HG02884 (cell line): ENCODE data around the gene COL4A1.
"Not testable (repeated sequence)": the region's sequence is repeated elsewhere in the genome, so short reads cannot be mapped to it uniquely, and the experiment has no call there.

Source experiments
- ATAC-seq: cut with Tn5 transposase; IDR thresholded peaks from one replicate; pipeline ENCODE4 v1.9.1; 2021; ENCODE audit warnings: mild to moderate bottlenecking, moderate library complexity; ENCODE audit not compliant: unreplicated experiment

The COL4A1 gene

DNA sequence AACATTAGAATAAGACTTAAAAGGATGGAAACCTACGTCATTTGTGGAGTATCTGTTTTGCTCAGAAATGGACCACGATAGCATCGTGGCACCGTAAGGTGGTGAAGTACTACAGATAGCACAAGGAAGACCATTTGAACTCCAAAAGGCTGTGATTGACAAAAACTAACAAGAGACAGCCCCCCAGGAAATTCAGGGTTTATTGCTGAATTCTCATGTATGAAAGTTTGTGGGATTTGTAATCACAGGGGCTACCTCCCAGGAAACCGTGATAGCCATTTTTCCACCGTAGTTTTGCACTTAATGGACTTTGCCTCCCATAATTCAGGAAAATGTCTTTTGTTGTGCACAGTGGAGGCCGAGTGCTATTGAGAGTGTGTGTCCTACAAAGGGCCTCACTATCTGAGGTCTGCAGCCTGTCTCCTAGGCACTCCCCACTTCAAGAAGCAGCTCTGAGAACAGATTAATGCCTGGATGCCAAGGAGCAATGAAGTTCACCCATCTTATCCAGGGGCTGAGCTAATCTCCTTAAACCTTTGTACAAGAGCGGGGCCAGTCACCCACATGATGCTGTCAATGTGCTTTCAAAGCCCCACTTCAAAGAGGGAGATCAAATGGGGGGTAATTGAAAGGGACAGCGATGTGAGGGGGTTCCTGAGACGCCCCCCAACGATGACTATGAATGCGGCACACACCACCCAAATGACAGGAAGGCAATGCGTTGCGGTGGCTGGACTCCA is 182.6 kb downstream of the COL4A1 start:
- ATAC-seq: no peak

DNA sequence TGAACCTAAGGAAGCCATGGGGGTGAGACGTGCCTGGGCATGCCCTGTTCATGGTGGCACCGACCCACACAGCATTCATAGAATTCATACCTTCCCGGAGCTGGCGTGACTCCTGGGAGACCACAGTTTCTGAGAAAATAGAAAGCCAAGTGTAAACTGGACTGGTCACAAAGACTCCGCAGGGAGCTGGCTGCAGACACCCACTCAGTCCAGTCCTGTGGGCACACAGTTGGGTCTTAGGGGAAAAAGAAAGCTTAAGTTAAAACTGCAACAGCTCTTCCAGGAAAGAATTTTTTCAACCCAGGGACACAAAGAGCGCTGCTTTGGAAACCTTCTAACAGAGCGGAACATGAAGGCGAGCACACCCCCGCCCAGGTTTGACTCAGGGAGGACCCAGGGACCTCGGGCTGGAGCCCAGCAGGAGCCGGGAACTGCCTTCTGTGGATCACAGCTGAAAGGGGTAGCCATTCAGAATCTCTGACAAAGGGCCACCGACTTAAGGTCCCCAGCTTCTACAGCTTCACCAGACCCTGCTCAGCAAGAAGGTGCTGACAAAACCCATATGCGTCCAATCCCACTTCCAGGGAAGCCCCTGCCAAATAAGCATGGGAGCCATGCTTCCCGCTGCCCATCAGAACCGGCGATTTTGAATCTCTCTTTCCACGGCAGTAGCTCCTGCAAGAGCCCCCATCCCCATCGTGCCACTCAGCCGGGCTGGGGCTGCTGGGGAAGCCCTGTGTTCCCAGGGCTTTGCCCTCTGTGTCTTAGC is 183.7 kb downstream of the COL4A1 start:
- ATAC-seq: no peak

DNA sequence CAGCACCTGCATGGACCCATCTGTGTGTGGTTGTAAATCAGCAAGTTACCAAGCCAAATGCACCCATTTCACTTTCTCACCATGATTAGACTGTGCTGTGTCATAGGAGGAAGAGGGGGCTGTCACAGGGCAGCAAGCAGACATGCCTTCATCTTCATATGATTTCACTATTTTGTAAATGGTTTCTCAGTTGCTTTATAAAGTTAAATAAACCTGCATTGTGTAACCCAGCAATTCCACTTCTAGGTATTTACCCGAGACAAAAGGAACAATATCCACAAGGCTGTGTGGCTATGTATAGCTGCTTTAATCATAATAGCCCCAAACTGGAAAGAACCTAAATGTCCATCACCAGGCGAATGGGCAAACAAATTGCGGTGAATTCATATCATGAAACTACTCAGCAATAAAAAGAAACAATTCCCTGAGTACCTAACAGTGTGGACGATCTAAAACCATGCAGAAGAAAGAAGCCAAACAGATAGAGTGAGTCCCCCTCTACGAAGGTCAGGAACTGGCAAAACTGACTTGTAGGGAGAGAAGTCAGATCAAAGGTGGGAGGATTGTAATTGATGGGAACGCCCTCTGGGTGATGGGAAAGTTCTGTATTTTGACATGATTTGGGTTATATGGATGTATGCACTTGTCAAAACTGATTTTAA is 185.4 kb downstream of the COL4A1 start:
- no peak for ATAC-seq

DNA sequence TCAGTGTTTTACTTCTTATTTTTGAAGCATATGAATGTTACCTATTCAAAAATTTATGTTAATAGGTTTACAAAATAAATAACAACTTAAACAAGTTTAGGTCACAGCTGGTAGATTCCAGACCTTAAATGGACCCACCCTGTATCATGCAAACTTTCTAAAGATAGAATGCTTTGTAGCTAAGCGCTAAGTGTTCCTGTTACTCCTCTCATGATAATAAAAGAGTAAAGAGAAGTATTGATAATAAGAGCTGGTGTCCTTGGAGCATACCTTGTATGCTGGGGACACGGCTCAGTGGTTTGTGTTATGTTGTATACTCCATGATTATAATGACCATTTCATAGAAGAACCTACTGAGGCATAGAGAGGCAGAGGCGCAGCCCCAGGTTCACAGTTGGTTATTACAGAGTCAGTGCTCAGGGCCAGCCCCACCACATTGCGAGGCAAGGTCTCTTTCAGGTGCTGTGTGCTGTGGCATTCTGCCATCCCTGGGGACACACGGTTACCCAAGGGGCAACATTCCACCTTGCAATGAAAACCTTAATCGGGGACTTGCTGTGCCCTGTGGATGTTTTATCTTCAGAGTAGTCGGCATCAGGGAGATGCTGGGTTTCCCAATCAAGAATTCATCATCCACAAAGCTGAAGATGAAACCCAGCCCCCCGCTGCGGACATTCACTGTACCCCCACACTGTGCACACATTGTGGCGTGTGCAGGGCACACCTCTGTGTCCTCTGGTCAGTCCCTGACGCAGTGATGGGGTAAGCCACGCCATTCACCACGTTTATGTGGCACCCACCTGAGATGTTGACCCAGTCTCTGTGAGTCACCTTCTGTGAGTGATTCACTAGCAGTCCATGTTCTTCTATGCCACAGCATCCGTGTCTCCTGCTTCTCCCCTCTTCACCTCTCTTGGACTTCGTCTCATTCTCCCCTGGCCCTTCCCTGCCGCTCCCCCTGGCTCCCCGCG is 186.7 kb downstream of the COL4A1 start:
- ATAC-seq: no peak

DNA sequence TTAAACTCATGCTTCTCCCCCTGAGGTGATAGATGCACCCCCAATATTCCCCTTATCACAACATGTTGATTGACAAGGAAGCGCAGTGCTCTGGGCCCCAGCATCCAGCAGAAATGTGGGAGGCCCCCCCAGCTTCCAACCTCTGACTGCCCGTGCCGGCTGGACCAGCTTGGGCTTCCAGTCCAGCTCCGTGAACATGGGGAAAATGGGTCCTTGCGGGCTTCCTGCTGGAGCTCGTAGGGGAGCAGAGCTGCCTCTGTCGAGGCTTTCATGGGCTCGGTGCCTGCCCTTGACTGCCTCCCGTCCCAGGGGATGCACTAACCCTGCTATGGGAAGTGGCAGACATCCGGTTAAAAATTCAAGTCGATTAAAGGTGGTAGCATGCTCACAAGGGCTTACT is 188.9 kb downstream of the COL4A1 start:
- no peak for ATAC-seq

DNA sequence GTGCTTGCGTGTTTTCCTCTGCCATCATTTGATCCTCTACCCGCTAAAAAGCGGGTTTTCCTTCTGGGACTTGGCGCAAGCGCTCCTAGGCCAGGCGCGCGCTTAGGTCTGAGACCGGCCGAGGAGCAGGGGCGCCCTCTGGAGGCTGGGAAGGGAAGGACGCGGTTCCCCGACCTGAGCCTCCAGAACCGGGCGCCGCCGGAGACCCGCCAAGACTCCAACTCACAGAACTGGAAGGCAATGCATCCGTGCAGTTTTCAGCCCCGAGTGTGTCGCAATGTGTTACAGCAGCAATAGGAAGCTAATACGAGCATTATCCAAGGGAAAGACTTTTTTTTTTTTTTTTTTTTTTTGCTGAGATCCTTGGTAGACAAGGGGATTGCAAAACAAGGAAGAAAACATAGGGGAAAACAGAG is 190.9 kb downstream of the COL4A1 start:
- ATAC-seq: peak; percentile 62

DNA sequence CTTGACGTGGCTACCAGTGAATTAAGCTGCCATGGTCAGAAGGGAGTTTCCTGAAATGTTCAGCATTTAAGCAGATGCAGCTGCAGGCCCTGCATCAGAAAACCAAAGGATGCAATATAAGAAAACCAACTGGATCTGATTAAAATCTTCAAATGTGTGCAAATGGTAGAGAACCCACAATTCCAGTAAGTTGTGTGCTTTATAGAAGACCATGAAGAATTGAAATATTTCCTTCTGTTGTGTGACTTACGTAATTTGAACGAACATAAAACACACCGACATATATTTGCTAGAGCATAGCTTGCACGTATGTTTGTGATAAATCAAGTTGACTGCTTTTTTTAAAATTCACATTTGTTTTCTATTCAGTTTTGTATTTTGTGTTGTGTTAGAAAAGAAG is 191.4 kb downstream of the COL4A1 start:
- no peak for ATAC-seq

DNA sequence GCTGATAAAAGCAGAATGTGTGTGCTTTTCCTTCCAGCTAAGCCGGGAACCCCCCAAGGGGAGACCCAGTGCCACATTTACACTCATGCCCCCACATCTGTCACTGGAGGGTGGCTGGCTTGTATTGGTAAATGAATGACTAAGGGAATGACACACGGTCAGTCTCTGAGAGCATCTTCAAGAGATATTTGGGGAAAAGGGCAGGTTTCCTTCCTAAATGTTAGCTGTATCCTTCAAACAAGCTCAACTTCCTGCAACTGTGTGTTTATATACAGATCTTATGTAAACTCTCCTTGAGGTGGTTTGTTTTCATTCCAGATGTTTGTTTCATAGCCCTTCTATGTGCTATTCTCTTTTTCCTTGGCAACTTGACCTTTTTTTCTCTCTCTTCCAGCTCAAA is 192.6 kb downstream of the COL4A1 start:
- no peak for ATAC-seq

DNA sequence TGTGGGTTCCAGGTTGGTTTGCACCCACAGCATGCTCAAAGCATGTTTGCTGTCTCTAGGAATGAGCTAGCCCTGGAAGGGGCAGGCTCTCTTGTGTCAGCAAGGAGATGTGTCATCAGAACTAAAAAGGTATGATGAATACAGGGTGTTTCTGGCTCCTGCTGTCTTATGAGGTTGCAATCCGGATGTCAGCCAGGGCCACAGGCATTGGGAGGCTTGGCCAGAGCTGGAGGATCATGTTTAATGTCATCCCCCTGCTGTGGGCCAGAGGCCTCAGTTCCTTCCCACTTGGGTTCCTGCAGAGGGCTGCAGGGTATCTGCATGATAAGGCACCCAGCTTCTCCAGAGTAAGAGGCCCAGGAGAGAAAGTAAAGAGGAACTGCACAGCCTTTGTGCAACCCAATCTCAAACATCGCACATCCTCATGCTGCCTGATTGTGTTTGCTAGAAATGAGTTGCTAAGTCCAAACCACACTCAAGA is 193.6 kb downstream of the COL4A1 start:
- ATAC-seq: no peak

DNA sequence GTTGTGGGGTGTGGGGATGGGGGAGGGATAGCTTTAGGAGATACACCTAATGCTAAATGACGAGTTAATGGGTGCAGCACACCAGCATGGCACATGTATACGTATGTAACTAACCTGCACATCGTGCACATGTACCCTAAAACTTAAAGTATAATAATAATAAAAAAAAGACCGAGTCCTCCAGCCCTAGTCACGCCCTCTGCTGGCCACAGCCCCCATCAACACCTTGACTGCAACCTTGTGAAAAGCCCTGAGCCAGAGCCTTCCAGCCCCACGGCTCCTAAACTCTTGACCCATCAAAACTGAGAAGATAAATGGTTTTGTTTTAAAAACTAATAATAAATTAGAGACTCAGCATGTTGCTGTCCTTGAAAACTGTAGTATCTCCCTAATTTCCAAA is 194.6 kb downstream of the COL4A1 start:
- not testable (repeated sequence) for ATAC-seq

DNA sequence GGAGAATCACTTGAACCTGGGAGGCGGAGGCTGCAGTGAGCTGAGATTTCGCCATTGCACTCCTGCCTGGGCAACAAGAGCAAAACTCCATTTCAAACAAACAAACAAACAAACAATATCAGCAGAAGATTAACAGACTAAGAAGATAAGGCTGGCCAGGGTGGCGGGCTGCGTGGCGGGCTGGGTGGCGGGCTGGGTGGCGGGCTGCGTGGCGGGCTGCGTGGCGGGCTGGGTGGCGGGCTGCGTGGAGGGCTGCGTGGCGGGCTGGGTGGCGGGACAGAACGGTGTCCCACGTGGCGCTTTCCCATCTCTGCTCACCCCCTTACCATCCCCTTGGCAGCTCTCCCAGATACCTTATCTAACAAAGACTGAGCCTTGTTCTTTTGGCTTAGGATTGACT is 196.2 kb downstream of the COL4A1 start:
- no peak for ATAC-seq

DNA sequence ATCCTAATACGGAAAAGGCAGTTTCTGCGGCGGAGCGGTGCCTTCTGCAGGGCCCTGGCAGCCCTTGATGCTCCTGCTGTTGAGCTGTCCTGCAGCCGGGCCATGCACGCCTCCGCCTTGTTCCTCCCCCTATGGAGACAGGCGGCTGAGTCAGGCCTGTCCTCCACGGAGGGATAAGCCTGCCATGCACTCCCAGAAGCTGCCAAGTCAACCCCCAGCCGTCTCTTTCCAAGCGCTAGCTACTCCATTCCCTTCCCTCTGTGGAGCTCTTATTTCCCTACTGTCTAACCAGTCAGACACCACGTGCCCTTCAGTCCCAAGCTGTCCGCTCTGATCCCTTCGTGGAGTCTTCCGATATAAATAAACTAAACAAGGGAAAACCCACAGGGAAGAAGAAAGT is 197.0 kb downstream of the COL4A1 start:
- ATAC-seq: no peak

DNA sequence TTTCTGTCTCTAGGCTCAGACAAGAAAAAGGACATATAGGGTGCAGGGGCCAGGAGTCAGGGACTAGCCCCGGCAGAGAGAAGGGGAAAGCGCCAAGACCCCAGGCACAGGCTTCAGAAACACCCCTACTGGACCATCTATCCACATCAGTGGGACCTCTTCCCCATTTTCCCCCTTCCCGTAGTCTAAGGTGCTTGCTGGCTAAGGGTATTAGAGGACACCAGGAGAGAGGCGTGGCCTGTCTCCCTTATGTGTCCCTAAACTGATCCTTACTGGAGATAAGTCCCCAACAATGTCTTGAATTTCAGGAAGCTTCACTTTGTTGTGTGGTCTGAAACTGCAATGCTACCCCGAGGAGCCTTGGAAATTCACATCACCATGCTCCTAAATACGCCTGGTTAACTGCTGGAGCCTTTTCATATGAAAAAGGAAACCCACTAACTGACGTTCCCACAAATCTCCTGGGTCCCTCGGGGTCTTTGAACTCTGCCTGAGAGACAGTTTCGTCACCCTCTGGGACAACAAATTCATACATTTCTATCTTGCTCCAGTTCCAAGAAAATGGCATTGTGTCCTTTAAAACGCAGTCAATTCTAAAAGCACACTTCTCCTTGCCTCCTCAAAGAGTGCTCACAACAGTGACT is 197.7 kb downstream of the COL4A1 start:
- no peak for ATAC-seq

DNA sequence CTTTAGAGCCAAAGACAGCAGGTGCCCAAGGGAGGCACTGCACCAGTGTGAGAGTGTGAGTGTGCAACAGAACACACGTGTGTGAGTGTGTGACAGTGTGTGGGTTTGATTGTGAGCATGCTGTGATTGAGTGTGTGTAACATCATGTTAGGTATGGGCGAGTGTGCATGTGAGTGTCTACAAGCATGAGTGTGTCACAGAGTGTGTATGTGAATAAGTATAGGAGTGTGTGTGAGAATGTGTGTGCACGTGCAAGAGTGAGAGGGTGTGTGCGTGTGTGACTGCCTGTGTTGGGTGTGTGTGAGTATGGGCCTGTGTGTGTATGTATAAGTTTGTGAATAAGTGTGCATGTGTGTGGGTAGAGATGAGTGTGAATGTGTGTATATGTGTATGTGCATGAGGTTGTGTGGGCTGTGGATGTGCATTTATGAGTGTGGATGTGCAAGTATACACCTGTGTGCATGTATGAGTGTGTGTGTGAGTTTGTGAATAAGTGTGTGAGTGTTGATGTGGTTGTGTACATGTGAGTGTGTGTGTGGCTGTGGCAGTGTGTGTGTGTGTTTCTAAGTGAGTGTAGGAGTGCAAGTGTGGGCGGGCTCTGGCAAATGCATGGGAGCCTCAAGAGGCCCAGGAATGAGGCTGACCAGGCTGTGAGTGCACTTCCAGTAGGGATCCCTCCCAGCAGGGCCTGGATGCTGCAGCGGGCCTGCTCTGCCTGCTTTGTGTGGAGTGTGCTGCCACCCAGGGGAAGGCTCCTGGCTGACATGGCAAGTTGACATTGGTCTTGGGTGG is 198.4 kb downstream of the COL4A1 start:
- no peak for ATAC-seq

DNA sequence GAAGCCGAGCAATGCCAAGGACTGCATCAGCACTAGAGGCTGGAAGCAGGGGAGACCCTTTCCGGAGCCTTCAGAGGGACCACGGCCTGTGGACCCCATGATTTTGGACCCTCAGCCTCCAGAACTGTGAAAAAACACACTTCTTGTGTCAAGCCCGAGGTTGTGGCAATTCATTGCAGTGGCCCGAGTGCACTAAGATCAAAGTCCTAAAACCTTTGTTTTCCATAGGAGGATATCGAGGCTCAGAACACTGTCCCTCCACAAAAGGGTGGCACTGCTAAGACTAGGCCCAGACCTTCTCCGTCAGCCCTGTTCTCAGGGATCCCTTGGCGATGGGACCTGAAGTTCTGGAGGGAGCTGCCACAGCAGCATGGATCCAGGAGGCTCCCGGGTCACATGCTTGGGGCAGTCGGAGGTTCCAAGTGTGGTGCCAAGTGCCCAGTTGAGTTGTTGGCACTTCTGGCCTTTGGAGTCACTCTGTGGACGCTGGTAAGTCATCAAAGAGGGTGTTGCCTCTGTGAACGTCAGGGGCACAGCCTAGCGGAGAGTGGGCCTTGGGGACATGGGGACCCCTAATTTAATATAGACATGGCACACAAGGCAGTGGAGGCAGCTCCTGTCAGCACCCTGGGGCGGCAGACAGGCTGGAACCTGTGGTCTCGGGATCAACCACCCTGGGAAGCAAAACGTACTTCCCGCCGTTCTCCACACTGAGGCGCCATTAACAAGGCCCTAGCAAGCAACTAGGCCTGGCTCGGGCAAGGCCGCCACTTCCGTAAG is 199.2 kb downstream of the COL4A1 start:
- no peak for ATAC-seq

DNA sequence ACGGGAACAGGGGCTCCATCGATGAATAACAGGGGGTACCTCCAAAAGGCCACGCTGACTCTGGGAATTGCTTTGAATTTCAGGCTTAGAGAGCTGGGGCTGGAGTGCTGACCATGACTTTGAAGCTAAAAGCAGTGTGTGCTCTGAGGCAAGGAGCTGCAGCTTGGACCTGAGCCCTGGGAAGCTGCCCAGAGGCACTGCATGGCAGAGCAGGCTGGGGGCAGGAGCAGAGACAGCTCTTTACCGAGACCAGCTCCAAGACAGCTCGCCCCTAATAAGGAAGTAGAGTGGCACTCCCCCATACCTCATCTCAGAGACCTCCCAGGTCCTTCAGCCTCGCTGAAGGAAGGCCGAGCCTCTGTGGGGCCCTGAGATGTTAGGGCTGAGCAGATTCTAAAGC is 200.2 kb downstream of the COL4A1 start:
- ATAC-seq: no peak

DNA sequence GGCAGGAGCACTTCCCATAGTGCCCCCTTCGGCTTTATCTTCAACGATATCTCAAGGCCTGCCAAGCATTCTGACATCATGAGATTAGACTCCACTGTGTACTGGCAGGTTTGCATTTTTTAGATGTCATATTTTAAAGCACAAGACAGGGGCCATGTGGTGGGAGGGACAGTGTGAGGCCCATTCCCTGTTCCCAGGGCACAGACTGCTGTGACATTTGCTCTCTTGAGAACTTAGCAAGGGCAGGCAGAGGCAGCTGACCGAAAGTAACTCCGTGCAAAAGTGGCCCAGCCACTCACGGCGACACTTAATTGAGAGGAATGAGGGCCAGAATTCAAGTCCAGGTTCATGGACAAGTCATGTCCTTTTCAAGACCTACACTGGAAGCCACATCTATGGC is 201.8 kb downstream of the COL4A1 start:
- ATAC-seq: no peak

DNA sequence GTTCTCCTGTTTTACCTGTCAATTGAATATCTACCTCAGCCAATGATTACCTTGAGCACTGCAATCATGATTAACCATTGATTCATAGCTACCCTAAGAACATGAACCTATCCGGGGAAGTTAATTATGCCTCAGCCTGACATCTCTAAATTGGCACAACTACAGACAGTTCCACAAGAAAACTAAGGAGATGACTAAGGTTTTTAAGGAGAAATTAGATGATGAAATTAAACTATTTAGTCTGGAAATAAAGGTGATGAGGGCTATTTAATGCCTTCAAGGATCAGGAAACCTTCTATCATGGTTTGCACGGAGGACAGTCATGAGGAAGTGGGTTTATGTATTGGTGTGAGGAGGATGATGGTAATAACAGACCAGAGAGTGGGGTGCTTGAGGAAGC is 203.4 kb downstream of the COL4A1 start:
- ATAC-seq: no peak

DNA sequence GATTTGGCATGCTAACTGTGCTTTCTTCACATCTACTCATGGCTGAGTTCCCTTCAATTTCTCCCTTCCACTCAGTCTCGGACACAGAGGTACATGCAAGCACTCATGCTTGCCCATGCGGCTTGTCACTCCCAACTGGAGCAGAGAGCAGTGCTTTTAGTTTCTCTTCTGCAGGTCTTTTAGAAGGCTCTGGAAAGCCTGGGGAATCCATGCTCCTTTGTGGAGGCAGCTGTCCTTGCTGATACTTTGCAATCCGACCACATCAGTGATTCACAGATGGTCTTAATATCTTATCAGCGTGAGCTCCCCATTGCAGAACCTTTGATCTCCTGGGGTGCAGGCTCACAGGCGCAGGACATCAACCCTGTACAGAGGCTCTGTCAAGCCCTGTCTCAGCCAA is 203.9 kb downstream of the COL4A1 start:
- no peak for ATAC-seq
